H9 (cell line): ENCODE measurements around the gene BCAS1. TPM values are rescaled to one million over a fixed set of nuclear protein-coding genes. Genes with fewer than 3 reads are reported as not detected.

ENCODE experiments used
- DNase-seq: peaks from one replicate; pipeline ENCODE4 v3.0.0-alpha.2; 2017
- H2AFZ ChIP-seq: one replicate; pipeline ENCODE4 v1.6.1; 2013; ENCODE audit warnings: mild to moderate bottlenecking, low read length, control low read depth, moderate library complexity
- H2AK5ac ChIP-seq: 2 replicates; pipeline ENCODE4 v1.6.1; 2013; ENCODE audit warnings: low read length, control low read depth, mixed read lengths; ENCODE audit not compliant: insufficient read length
- H2BK120ac ChIP-seq: one replicate; pipeline ENCODE4 v1.6.1; 2013; ENCODE audit warnings: low read depth, mild to moderate bottlenecking, low read length, control low read depth, inconsistent platforms; ENCODE audit not compliant: poor library complexity, severe bottlenecking
- H2BK12ac ChIP-seq: 2 replicates; pipeline ENCODE4 v1.6.1; 2013; ENCODE audit warnings: low read length, control low read depth, mixed read lengths, low read depth; ENCODE audit not compliant: insufficient read length
- H2BK15ac ChIP-seq: 2 replicates; pipeline ENCODE4 v1.6.1; 2013; ENCODE audit warnings: low read depth, low read length, control low read depth
- H2BK20ac ChIP-seq: one replicate; pipeline ENCODE4 v1.6.1; 2013; ENCODE audit warnings: low read depth, mild to moderate bottlenecking, low read length, control low read depth, inconsistent platforms; ENCODE audit not compliant: poor library complexity, severe bottlenecking
- H2BK5ac ChIP-seq: 2 replicates; pipeline ENCODE4 v1.6.1; 2013; ENCODE audit warnings: low read length, control low read depth, mixed read lengths; ENCODE audit not compliant: insufficient read length
- H3K14ac ChIP-seq: 2 replicates; pipeline ENCODE4 v1.6.1; 2013; ENCODE audit warnings: low read length, control low read depth; ENCODE audit not compliant: insufficient read depth
- H3K18ac ChIP-seq: 2 replicates; pipeline ENCODE4 v1.6.1; 2013; ENCODE audit warnings: low read depth, mild to moderate bottlenecking, mixed read lengths, low read length, control low read depth; ENCODE audit not compliant: insufficient read length
- H3K23ac ChIP-seq: 2 replicates; pipeline ENCODE4 v1.6.1; 2013; ENCODE audit warnings: low read length, control low read depth, mixed read lengths, low read depth; ENCODE audit not compliant: insufficient read length
- H3K23me2 ChIP-seq: 2 replicates; pipeline ENCODE4 v1.6.1; 2013; ENCODE audit warnings: low read depth, mild to moderate bottlenecking, mixed read lengths, low read length, control low read depth; ENCODE audit not compliant: insufficient read length, poor library complexity, severe bottlenecking
- H3K27ac ChIP-seq: 2 replicates; pipeline ENCODE4 v1.5.1; 2013; ENCODE audit warnings: low read length, control low read depth, mixed read lengths, low read depth; ENCODE audit not compliant: insufficient read length
- H3K27me3 ChIP-seq: 2 replicates; pipeline ENCODE4 v1.6.1; 2013; ENCODE audit warnings: low read length, control low read depth, inconsistent platforms; ENCODE audit not compliant: insufficient read depth
- H3K4ac ChIP-seq: 2 replicates; pipeline ENCODE4 v1.6.1; 2013; ENCODE audit warnings: low read depth, mild to moderate bottlenecking, control low read depth, inconsistent platforms, low read length, moderate library complexity
- H3K4me1 ChIP-seq: 2 replicates; pipeline ENCODE4 v1.6.1; 2013; ENCODE audit warnings: low read length, control low read depth, inconsistent platforms; ENCODE audit not compliant: insufficient read depth
- H3K4me2 ChIP-seq: 2 replicates; pipeline ENCODE4 v1.6.1; 2013; ENCODE audit warnings: low read length, control low read depth, mixed read lengths; ENCODE audit not compliant: insufficient read length, insufficient read depth
- H3K56ac ChIP-seq: 2 replicates; pipeline ENCODE4 v1.6.1; 2013; ENCODE audit warnings: low read depth, mild to moderate bottlenecking, mixed read lengths, low read length, control low read depth; ENCODE audit not compliant: insufficient read length
- H3K79me1 ChIP-seq: 2 replicates; pipeline ENCODE4 v1.6.1; 2013; ENCODE audit warnings: low read depth, mild to moderate bottlenecking, moderate library complexity, low read length, control low read depth, inconsistent platforms; ENCODE audit not compliant: insufficient read depth, poor library complexity, severe bottlenecking
- H3K79me2 ChIP-seq: 2 replicates; pipeline ENCODE4 v1.6.1; 2013; ENCODE audit warnings: low read length, control low read depth, inconsistent platforms; ENCODE audit not compliant: insufficient read depth
- H3K9ac ChIP-seq: 2 replicates; pipeline ENCODE4 v1.6.1; 2013; ENCODE audit warnings: low read length, control low read depth, mixed read lengths; ENCODE audit not compliant: insufficient read length; ENCODE audit errors: extremely low read depth
- H3K9me3 ChIP-seq: one replicate; pipeline ENCODE4 v1.6.1; 2013; ENCODE audit warnings: low read depth, low read length, inconsistent platforms; ENCODE audit not compliant: control insufficient read depth
- H3T11ph ChIP-seq: one replicate; pipeline ENCODE4 v1.6.1; 2013; ENCODE audit warnings: mild to moderate bottlenecking, low read length, control low read depth, inconsistent platforms
- H4K20me1 ChIP-seq: one replicate; pipeline ENCODE4 v1.6.1; 2013; ENCODE audit not compliant: control insufficient read depth, insufficient read length, insufficient read depth
- H4K5ac ChIP-seq: 2 replicates; pipeline ENCODE4 v1.6.1; 2013; ENCODE audit warnings: low read depth, mild to moderate bottlenecking, mixed read lengths, low read length, control low read depth; ENCODE audit not compliant: insufficient read length
- H4K8ac ChIP-seq: replicated peaks from 2 replicates; pipeline ENCODE4 v1.6.1; 2013; ENCODE audit warnings: low read length, control low read depth, mixed read lengths, low read depth; ENCODE audit not compliant: insufficient read length
- H4K91ac ChIP-seq: 2 replicates; pipeline ENCODE4 v1.6.1; 2013; ENCODE audit warnings: low read depth, mild to moderate bottlenecking, moderate library complexity, mixed read lengths, low read length, control low read depth; ENCODE audit not compliant: insufficient read length
- H3K27ac Mint-ChIP-seq, 3 experiments: 2 replicates in 2 of 3; 3 replicates in 1 of 3; pipeline ENCODE4 v1.8.0; 2020 to 2021; ENCODE audit warnings: mixed read lengths in 3 of 3, mild to moderate bottlenecking in 1 of 3, moderate library complexity in 1 of 3
- H3K27me3 Mint-ChIP-seq: 2 replicates; pipeline ENCODE4 v1.8.0; 2021; ENCODE audit warnings: low read depth, mild to moderate bottlenecking, moderate library complexity, mixed read lengths
- H3K36me3 Mint-ChIP-seq, 3 experiments: 2 replicates in 2 of 3; 3 replicates in 1 of 3; pipeline ENCODE4 v1.8.0; 2020 to 2021; ENCODE audit warnings: low read depth in 3 of 3, mixed read lengths in 3 of 3; ENCODE audit not compliant: insufficient read depth in 1 of 3
- H3K4me1 Mint-ChIP-seq, 2 experiments: 2 replicates each; pipeline ENCODE4 v1.8.0; 2020; ENCODE audit warnings: mixed read lengths in 2 of 2
- H3K4me3 Mint-ChIP-seq, 2 experiments: 2 replicates in 1 of 2; 3 replicates in 1 of 2; pipeline ENCODE4 v1.8.0; 2020 to 2021; ENCODE audit warnings: mild to moderate bottlenecking in 2 of 2, mixed read lengths in 2 of 2, moderate library complexity in 1 of 2
- H3K9me3 Mint-ChIP-seq, 2 experiments: 2 replicates in 1 of 2; 3 replicates in 1 of 2; pipeline ENCODE4 v1.8.0; 2020; ENCODE audit warnings: mild to moderate bottlenecking in 2 of 2, mixed read lengths in 2 of 2, moderate library complexity in 1 of 2
- WGBS: extraction: QIAGEN DNeasy Blood & Tissue Kit; methylation state at CpG from one replicate; pipeline ENCODE4 v1.1.7; 2013; ENCODE audit warnings: missing lambda C conversion rate, low lambda C conversion rate, mixed read lengths; ENCODE audit not compliant: insufficient read length; ENCODE audit errors: extremely low coverage; 5-methylcytosine and 5-hydroxymethylcytosine counted together
- total RNA-seq: library from RNA; stranded (reverse); gene quantifications from 2 replicates; pipeline ENCODE4 v1.2.1, GENCODE V29; 2021
- TF ChIP-seq, protein P1 (sequence below): fragments of 200-600 bp; sonication (generic); conservative IDR thresholded peaks from 3 replicates; pipeline ENCODE4 v1.8.0; 2021; ENCODE audit warnings: antibody characterized with exemption, mild to moderate bottlenecking

The BCAS1 gene
- total RNA-seq, 1 experiment from 2014 or later, result 0.15 TPM

- Histone ChIP-seq H3K56ac (no peak overlapping the region), H3K4me1 (no peaks in the 10 kb centered on the region), H2BK12ac (no peak overlapping the region), H3K4me2 (no peak overlapping the region), H3K14ac (no peak overlapping the region), H3K27me3 (no peaks in the 10 kb centered on the region), H2BK15ac (no peak overlapping the region), H3K9me3 (no peaks in the 10 kb centered on the region), H3K23me2 (no peaks in the 10 kb centered on the region), H3K27ac (no peak overlapping the region), H3K9ac (no peak overlapping the region), H4K91ac (no peak overlapping the region), H2AK5ac (no peak overlapping the region), H3K4ac (no peak overlapping the region), H3T11ph (no peak overlapping the region), H3K79me1 (no peaks in the 10 kb centered on the region), H4K20me1 (no peaks in the 10 kb centered on the region), H4K8ac (no peak overlapping the region), H3K18ac (no peak overlapping the region), H3K23ac (no peak overlapping the region), H4K5ac (no peak overlapping the region), H2BK20ac (no peak overlapping the region), H2AFZ (no peak overlapping the region), H2BK5ac (no peak overlapping the region), H3K79me2 (no peaks in the 10 kb centered on the region), H2BK120ac (no peak overlapping the region)
- no CpG with 5 or more reads among the region's 9 CpGs for whole genome bisulfite sequencing
- Mint-ChIP-seq H3K27ac (no peak overlapping the region), H3K36me3 (no peaks in the 10 kb centered on the region), H3K4me1 (no peaks in the 10 kb centered on the region), H3K27me3 (peaks cover 2% of the 10 kb centered on the region; the same call in 1 of the 2 replicates), H3K4me3 (no peak overlapping the region), H3K9me3 (no peaks in the 10 kb centered on the region)
- no peak for DNase-seq
- TF ChIP-seq, protein P1, sequence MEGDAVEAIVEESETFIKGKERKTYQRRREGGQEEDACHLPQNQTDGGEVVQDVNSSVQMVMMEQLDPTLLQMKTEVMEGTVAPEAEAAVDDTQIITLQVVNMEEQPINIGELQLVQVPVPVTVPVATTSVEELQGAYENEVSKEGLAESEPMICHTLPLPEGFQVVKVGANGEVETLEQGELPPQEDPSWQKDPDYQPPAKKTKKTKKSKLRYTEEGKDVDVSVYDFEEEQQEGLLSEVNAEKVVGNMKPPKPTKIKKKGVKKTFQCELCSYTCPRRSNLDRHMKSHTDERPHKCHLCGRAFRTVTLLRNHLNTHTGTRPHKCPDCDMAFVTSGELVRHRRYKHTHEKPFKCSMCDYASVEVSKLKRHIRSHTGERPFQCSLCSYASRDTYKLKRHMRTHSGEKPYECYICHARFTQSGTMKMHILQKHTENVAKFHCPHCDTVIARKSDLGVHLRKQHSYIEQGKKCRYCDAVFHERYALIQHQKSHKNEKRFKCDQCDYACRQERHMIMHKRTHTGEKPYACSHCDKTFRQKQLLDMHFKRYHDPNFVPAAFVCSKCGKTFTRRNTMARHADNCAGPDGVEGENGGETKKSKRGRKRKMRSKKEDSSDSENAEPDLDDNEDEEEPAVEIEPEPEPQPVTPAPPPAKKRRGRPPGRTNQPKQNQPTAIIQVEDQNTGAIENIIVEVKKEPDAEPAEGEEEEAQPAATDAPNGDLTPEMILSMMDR, result no peak
Measured at GRCh38 chr20:53990768-53991450, 79.5 kb downstream of the BCAS1 start.
